ENCODE results near the gene MTERF2.

MTERF2 gene

DNA sequence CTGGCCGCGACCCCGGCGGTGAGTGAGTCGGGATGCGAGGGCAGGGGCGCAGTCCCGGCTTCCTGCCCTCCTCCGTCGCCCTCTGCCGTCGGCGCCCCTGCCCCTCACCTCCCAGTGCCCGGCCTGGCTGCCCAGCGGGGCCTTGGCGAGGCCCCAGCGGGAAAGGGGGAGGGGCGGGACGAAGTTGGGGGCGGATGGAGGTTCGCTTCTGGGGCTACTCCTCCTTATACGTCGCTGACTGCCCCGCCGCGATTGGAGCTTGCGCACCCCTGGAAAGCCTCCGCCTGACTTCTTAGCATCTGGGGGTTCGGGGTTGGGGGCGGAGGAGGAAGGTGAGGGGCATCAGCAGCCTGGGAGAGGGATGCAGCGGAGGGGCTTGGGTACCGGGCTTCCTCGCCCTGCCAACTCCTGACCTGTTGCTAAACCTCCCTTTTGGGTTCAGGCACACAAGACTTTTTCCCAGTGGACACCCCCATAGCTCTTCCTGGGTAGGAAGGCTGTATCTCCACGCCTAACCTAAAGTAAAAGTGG is 30.8 kb downstream of the MTERF2 start (continued):
- no peak for TF ChIP-seq ZNF138 (tag by site-specific recombination; IDR thresholded peaks at IDR 0.05; ENCODE audit: borderline replicate concordance)
- TF ChIP-seq ZNF302 (tag by site-specific recombination; IDR thresholded peaks at IDR 0.05; ENCODE audit: low read depth): no peak
- TF ChIP-seq, protein P1, sequence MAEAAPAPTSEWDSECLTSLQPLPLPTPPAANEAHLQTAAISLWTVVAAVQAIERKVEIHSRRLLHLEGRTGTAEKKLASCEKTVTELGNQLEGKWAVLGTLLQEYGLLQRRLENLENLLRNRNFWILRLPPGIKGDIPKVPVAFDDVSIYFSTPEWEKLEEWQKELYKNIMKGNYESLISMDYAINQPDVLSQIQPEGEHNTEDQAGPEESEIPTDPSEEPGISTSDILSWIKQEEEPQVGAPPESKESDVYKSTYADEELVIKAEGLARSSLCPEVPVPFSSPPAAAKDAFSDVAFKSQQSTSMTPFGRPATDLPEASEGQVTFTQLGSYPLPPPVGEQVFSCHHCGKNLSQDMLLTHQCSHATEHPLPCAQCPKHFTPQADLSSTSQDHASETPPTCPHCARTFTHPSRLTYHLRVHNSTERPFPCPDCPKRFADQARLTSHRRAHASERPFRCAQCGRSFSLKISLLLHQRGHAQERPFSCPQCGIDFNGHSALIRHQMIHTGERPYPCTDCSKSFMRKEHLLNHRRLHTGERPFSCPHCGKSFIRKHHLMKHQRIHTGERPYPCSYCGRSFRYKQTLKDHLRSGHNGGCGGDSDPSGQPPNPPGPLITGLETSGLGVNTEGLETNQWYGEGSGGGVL (tag by site-specific recombination; IDR thresholded peaks at IDR 0.05): no peak; the same call in 1 of the 2 replicates
- no peak for TF ChIP-seq ZNF350 (tag by site-specific recombination; IDR thresholded peaks at IDR 0.05)
- TF ChIP-seq, protein P2, sequence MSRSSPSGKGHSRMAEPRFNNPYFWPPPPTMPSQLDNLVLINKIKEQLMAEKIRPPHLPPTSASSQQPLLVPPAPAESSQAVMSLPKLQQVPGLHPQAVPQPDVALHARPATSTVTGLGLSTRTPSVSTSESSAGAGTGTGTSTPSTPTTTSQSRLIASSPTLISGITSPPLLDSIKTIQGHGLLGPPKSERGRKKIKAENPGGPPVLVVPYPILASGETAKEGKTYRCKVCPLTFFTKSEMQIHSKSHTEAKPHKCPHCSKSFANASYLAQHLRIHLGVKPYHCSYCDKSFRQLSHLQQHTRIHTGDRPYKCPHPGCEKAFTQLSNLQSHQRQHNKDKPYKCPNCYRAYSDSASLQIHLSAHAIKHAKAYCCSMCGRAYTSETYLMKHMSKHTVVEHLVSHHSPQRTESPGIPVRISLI (tag by site-specific recombination; IDR thresholded peaks at IDR 0.05): no peak
- TF ChIP-seq OSR2 (tag by site-specific recombination; IDR thresholded peaks at IDR 0.05): no peak
- TF ChIP-seq ZXDB (tag by site-specific recombination; IDR thresholded peaks at IDR 0.05): 0 out of 2 replicates have a peak, but pooled peaks have one; percentile 7
- TF ChIP-seq ZNF335 (tag by site-specific recombination; conservative IDR thresholded peaks at IDR 0.05): peak; percentile 92
- TF ChIP-seq, protein P3, sequence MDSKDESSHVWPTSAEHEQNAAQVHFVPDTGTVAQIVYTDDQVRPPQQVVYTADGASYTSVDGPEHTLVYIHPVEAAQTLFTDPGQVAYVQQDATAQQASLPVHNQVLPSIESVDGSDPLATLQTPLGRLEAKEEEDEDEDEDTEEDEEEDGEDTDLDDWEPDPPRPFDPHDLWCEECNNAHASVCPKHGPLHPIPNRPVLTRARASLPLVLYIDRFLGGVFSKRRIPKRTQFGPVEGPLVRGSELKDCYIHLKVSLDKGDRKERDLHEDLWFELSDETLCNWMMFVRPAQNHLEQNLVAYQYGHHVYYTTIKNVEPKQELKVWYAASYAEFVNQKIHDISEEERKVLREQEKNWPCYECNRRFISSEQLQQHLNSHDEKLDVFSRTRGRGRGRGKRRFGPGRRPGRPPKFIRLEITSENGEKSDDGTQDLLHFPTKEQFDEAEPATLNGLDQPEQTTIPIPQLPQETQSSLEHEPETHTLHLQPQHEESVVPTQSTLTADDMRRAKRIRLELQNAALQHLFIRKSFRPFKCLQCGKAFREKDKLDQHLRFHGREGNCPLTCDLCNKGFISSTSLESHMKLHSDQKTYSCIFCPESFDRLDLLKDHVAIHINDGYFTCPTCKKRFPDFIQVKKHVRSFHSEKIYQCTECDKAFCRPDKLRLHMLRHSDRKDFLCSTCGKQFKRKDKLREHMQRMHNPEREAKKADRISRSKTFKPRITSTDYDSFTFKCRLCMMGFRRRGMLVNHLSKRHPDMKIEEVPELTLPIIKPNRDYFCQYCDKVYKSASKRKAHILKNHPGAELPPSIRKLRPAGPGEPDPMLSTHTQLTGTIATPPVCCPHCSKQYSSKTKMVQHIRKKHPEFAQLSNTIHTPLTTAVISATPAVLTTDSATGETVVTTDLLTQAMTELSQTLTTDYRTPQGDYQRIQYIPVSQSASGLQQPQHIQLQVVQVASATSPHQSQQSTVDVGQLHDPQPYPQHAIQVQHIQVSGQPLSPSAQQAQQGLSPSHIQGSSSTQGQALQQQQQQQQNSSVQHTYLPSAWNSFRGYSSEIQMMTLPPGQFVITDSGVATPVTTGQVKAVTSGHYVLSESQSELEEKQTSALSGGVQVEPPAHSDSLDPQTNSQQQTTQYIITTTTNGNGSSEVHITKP (tag by site-specific recombination; IDR thresholded peaks at IDR 0.05): no peak
- peak; percentile 20 for TF ChIP-seq ZBTB20 (tag by site-specific recombination; IDR thresholded peaks at IDR 0.05)
- no peak for TF ChIP-seq ZNF433 (tag by site-specific recombination; IDR thresholded peaks at IDR 0.05; ENCODE audit: low read depth)
- no peak for TF ChIP-seq HOXA7 (CRISPR knock-in tag; IDR thresholded peaks at IDR 0.05; ENCODE audit: borderline replicate concordance)
- TF ChIP-seq KLF7 (tag by site-specific recombination; IDR thresholded peaks at IDR 0.05; ENCODE audit: borderline replicate concordance): no peak
- TF ChIP-seq KLF10 (tag by site-specific recombination; IDR thresholded peaks at IDR 0.05): no peak
- no peak for TF ChIP-seq ZNF121 (tag by site-specific recombination; IDR thresholded peaks at IDR 0.05)
- TF ChIP-seq ZNF596 (tag by site-specific recombination; IDR thresholded peaks at IDR 0.05): no peak

DNA sequence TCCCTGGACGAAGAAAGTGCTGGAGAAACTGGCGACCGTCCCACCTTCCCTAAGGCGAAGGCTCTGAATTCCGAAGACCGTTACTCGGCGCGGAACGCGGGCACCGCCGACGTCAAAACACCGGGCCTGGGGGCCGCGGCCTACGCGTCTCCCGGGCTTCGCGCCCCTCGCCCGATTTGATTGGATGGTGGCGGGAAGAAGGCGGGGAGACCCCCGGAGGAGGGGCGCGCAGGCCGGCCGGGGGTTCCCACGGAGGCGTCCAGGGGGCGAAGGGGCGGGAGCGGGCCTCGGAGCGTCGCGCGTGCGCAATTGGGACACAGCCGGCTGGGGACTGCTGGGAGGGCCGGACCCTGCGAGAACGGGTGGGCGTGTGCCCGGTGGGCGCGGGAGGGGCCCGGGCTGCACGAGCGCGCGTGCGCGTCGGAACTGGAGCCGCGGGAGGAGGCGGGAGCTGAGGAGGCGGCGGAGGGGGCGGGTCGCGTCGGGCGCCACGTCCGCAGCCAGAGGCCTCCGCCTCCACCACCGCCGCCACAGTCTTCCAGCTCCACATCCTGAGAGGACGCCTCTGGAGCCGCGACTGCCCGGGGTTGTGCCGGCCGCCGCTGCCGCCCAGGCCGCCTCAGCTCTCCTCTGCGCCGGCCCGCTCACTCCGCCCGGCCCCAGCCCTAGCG is 31.4 kb downstream of the MTERF2 start, which contains the start of gene TMEM263:
TMEM263 (plus strand) TSS at position 531 of the 671 bp plus-strand sequence. CDS start 11,210 bp downstream, outside the sequence.
- ChIA-PET POLR2A (interaction anchor here (0.6 to 2.4 kb wide), 16 partner anchors 14 to 654 kb away, joined by 3 to 34 read pairs (median 4); partner anchors contain the start of genes CRY1, MTERF2 and POLR3B), CTCF (interaction anchor here (0.6 to 0.9 kb wide), 7 partner anchors 14 to 799 kb away, joined by 3 read pairs; no protein-coding TSS in a partner anchor)
- Histone ChIP-seq H3K4me3 (ENCODE audit: low read depth, low read length) (peak within 1 kb of the TSS; percentile 59), H3K9me3 (ENCODE audit: control insufficient read depth, insufficient read depth, low read depth, low read length) (no peaks in the 10 kb centered on the region), H3K27ac (ENCODE audit: extremely low read depth, low read depth, low read length) (peak within 1 kb of the TSS; percentile 96), H3K36me3 (ENCODE audit: control insufficient read depth in 2 of 2, insufficient read depth in 1 of 2, low read length in 2 of 2) (no peaks in the 10 kb centered on the region; a peak in 1 of 3 replicates), H3K4me1 (ENCODE audit: control insufficient read depth, insufficient read depth, low read length) (peaks cover 15% of the 10 kb centered on the region)
- TF ChIP-seq KLF10 (tag by site-specific recombination; IDR thresholded peaks at IDR 0.05) (peak; percentile 97), ZNF302 (tag by site-specific recombination; IDR thresholded peaks at IDR 0.05; ENCODE audit: low read depth) (no peak), GLIS1 (tag by site-specific recombination; IDR thresholded peaks at IDR 0.05) (peak; percentile 97), PRDM1 (tag by site-specific recombination; IDR thresholded peaks at IDR 0.05) (peak; percentile 87), SETDB1 (IDR thresholded peaks at IDR 0.05; ENCODE audit: insufficient read length, low read length) (peak; percentile 74)
- TF ChIP-seq, protein P4, sequence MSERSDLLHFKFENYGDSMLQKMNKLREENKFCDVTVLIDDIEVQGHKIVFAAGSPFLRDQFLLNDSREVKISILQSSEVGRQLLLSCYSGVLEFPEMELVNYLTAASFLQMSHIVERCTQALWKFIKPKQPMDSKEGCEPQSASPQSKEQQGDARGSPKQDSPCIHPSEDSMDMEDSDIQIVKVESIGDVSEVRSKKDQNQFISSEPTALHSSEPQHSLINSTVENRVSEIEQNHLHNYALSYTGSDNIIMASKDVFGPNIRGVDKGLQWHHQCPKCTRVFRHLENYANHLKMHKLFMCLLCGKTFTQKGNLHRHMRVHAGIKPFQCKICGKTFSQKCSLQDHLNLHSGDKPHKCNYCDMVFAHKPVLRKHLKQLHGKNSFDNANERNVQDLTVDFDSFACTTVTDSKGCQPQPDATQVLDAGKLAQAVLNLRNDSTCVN (tag by site-specific recombination; optimal IDR thresholded peaks at IDR 0.05): peak; percentile 95
- TF ChIP-seq, protein P1 (tag by site-specific recombination; IDR thresholded peaks at IDR 0.05): peak; percentile 46; the same call in 1 of the 2 replicates
- TF ChIP-seq, protein P5, sequence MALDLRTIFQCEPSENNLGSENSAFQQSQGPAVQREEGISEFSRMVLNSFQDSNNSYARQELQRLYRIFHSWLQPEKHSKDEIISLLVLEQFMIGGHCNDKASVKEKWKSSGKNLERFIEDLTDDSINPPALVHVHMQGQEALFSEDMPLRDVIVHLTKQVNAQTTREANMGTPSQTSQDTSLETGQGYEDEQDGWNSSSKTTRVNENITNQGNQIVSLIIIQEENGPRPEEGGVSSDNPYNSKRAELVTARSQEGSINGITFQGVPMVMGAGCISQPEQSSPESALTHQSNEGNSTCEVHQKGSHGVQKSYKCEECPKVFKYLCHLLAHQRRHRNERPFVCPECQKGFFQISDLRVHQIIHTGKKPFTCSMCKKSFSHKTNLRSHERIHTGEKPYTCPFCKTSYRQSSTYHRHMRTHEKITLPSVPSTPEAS (tag by site-specific recombination; IDR thresholded peaks at IDR 0.05): no peak

All from HEK293 (cell line).